ENCODE measurements around the gene CACNA1C. TPM values are rescaled to one million over a fixed set of nuclear protein-coding genes. Genes with fewer than 3 reads are reported as not detected.

CACNA1C gene
- total RNA-seq, 4 donors from 2014 or later: 2.0 to 4.2 (median 2.5) TPM

- intact Hi-C loops (cut with DNase I): no loop called here
- Histone ChIP-seq H3K4me1 (peaks cover 0 to 2% of the 10 kb centered on the region in 2 donors), H3K4me3 (replicated peaks in 1 of 3) (no peak overlapping the region), H3K36me3 (no peaks in the 10 kb centered on the region), H3K27ac (no peak overlapping the region), H3K27me3 (no peaks in the 10 kb centered on the region), H3K9me3 (no peaks in the 10 kb centered on the region)
- no peak for DNase-seq
- WGBS, 2 donors: 83 to 93% methylated on average over 3 of the region's 3 CpGs
- TF ChIP-seq POLR2A (IDR thresholded peaks at IDR 0.05) (no peak), CTCF (IDR thresholded peaks at IDR 0.05) (no peak)
These were observed 333.8 kb downstream of the CACNA1C start for GRCh38 chr12:2386566-2386965.

GRCh38 chr12:2387103-2387834, 334.5 kb downstream of the CACNA1C start:
- H3K27me3 ChIP-seq: no peaks in the 10 kb centered on the region
- no peaks in the 10 kb centered on the region for H3K9me3 ChIP-seq
- H3K27ac ChIP-seq: no peak overlapping the region
- no peak overlapping the region for H3K4me3 ChIP-seq (replicated peaks in 1 of 3)
- intact Hi-C loops (cut with DNase I): no loop called here
- WGBS, 2 donors: 79 to 87% methylated on average over 12 of the region's 12 CpGs
- H3K4me1 ChIP-seq: peaks cover 0 to 2% of the 10 kb centered on the region in 2 donors
- H3K36me3 ChIP-seq: no peaks in the 10 kb centered on the region
- no peak for DNase-seq
- TF ChIP-seq POLR2A (IDR thresholded peaks at IDR 0.05) (no peak), CTCF (IDR thresholded peaks at IDR 0.05) (no peak)

- Histone ChIP-seq H3K27ac (no peak overlapping the region), H3K4me3 (replicated peaks in 1 of 3) (no peak overlapping the region), H3K4me1 (peaks cover 8% of the 10 kb centered on the region in 2 donors), H3K36me3 (no peaks in the 10 kb centered on the region), H3K27me3 (no peaks in the 10 kb centered on the region), H3K9me3 (no peaks in the 10 kb centered on the region)
- TF ChIP-seq CTCF (IDR thresholded peaks at IDR 0.05): no peak
- no peak for TF ChIP-seq POLR2A (IDR thresholded peaks at IDR 0.05)
- intact Hi-C loops (cut with DNase I): no loop called here
- DNase-seq: no peak
- WGBS, 2 donors: 79 to 88% methylated on average over 5 of the region's 5 CpGs
These were observed 336.4 kb downstream of the CACNA1C start for GRCh38 chr12:2389079-2389790.

- no peaks in the 10 kb centered on the region for H3K27me3 ChIP-seq
- intact Hi-C loops (cut with DNase I): no loop called here
- no peak overlapping the region for H3K4me3 ChIP-seq (replicated peaks in 1 of 3)
- no peak for DNase-seq
- no peak overlapping the region for H3K27ac ChIP-seq
- no peaks in the 10 kb centered on the region for H3K36me3 ChIP-seq
- no peaks in the 10 kb centered on the region for H3K9me3 ChIP-seq
- no peak for TF ChIP-seq POLR2A (IDR thresholded peaks at IDR 0.05)
- TF ChIP-seq CTCF (IDR thresholded peaks at IDR 0.05): no peak
- 81 to 83% methylated on average over 3 to 4 of the region's 4 CpGs for WGBS, 2 donors
- H3K4me1 ChIP-seq: peaks cover 8% of the 10 kb centered on the region in 2 donors
These were observed 337.3 kb downstream of the CACNA1C start for GRCh38 chr12:2390133-2390532.

GRCh38 chr12:2390850-2391390, 338.1 kb downstream of the CACNA1C start:
- peaks cover 10 to 15% of the 10 kb centered on the region in 2 donors for H3K4me1 ChIP-seq
- intact Hi-C loops (cut with DNase I): no loop called here

More at GRCh38 chr12:2390850-2391390, 338.1 kb downstream of the CACNA1C start:
- Histone ChIP-seq H3K36me3 (no peaks in the 10 kb centered on the region), H3K4me3 (replicated peaks in 1 of 3) (no peak overlapping the region), H3K9me3 (no peaks in the 10 kb centered on the region), H3K27ac (no peak overlapping the region), H3K27me3 (no peaks in the 10 kb centered on the region)
- no peak for TF ChIP-seq POLR2A (IDR thresholded peaks at IDR 0.05)
- no peak for TF ChIP-seq CTCF (IDR thresholded peaks at IDR 0.05)
- 91 to 94% methylated on average over 10 of the region's 10 CpGs for WGBS, 2 donors
- no peak for DNase-seq
